Caco-2 (cell line): Measurements from ENCODE around the gene OLFM1. TPM values are rescaled to one million over a fixed set of nuclear protein-coding genes. Genes with fewer than 3 reads are reported as not detected.

Experiments used
- BruUV-seq: library from RNA; stranded (reverse); fragments of 400-500 nt; replicated peaks from 2 replicates; lab custom pipeline; 2021; lab: Mats Ljungman, UMichigan
- CTCF ChIA-PET: fragments of 300-600 bp; sonication (Branson Sonifier 250); formaldehyde crosslinking; loops from one replicate; lab custom pipeline; 2022; ENCODE audit warnings: antibody characterized with exemption; lab: Charles Lee
- POLR2A ChIA-PET: fragments of 300-600 bp; sonication (Branson Sonifier 250); formaldehyde crosslinking; loops from one replicate; lab custom pipeline; 2022; ENCODE audit warnings: antibody characterized with exemption; lab: Charles Lee
- DNase-seq, 2 experiments: peaks; one replicate each; pipeline versions ENCODE4 v3.0.0 to v3.0.0-alpha.2; 2020 to 2022
- H3K27me3 ChIP-seq: replicated peaks from 2 replicates; pipeline ENCODE4 v1.6.0; 2011; ENCODE audit warnings: low read length; ENCODE audit not compliant: control insufficient read depth, insufficient read depth
- H3K36me3 ChIP-seq: 2 replicates; pipeline ENCODE4 v1.5.1; 2011; ENCODE audit warnings: low read length; ENCODE audit not compliant: control insufficient read depth, insufficient read depth
- H3K4me1 ChIP-seq: fragments of 250-450 bp; sonication (Bioruptor Pico); 2 replicates; pipeline ENCODE4 v1.5.1; 2020; ENCODE audit warnings: mild to moderate bottlenecking
- H3K4me3 ChIP-seq: 2 replicates; pipeline ENCODE4 v1.5.1; 2011; ENCODE audit warnings: low read depth, mild to moderate bottlenecking, control low read depth, low read length
- H3K9me3 ChIP-seq: fragments of 250-450 bp; sonication (Bioruptor Pico); 2 replicates; pipeline ENCODE4 v1.5.1; 2020; ENCODE audit warnings: mild to moderate bottlenecking, moderate library complexity
- H3K27ac Mint-ChIP-seq: one replicate; pipeline ENCODE4 v1.8.0; 2022; ENCODE audit warnings: mixed read lengths; ENCODE audit not compliant: unreplicated experiment
- H3K27me3 Mint-ChIP-seq: one replicate; pipeline ENCODE4 v1.8.0; 2022; ENCODE audit warnings: mixed read lengths; ENCODE audit not compliant: insufficient read depth, unreplicated experiment
- H3K36me3 Mint-ChIP-seq: one replicate; pipeline ENCODE4 v1.8.0; 2022; ENCODE audit warnings: mild to moderate bottlenecking, mixed read lengths; ENCODE audit not compliant: insufficient read depth, unreplicated experiment
- H3K4me1 Mint-ChIP-seq: one replicate; pipeline ENCODE4 v1.8.0; 2022; ENCODE audit warnings: low read depth, mixed read lengths; ENCODE audit not compliant: unreplicated experiment
- H3K4me3 Mint-ChIP-seq: one replicate; pipeline ENCODE4 v1.8.0; 2022; ENCODE audit warnings: mild to moderate bottlenecking, moderate library complexity, mixed read lengths; ENCODE audit not compliant: unreplicated experiment
- H3K9me3 Mint-ChIP-seq: one replicate; pipeline ENCODE4 v1.8.0; 2022; ENCODE audit warnings: mixed read lengths; ENCODE audit not compliant: unreplicated experiment
- intact Hi-C: fragments of 100-400 bp; cut with micrococcal nuclease; formaldehyde crosslinking; loops from one replicate; pipeline ENCODE4 v1.10.0; 2022; ENCODE audit not compliant: unreplicated experiment
- total RNA-seq: library from RNA; stranded (reverse); gene quantifications from 2 replicates; pipeline ENCODE4 v1.2.3, GENCODE V29; 2022
- TF ChIP-seq, protein P1 (sequence below), 2 experiments: fragments of 200-600 bp in 1 of 2; IDR thresholded peaks; 1 replicate in 1 of 2; 2 replicates in 1 of 2; pipeline versions ENCODE4 v1.5.1 to v1.8.0; 2011 to 2022; ENCODE audit warnings: antibody characterized with exemption in 1 of 2, control low read depth in 1 of 2, inconsistent platforms in 1 of 2, low read depth in 1 of 2, low read length in 1 of 2, mild to moderate bottlenecking in 1 of 2, moderate library complexity in 1 of 2; ENCODE audit not compliant: insufficient read depth in 1 of 2, severe bottlenecking in 1 of 2, unreplicated experiment in 1 of 2

Gene OLFM1
- total RNA-seq, 1 experiment from 2014 or later = not detected

DNA sequence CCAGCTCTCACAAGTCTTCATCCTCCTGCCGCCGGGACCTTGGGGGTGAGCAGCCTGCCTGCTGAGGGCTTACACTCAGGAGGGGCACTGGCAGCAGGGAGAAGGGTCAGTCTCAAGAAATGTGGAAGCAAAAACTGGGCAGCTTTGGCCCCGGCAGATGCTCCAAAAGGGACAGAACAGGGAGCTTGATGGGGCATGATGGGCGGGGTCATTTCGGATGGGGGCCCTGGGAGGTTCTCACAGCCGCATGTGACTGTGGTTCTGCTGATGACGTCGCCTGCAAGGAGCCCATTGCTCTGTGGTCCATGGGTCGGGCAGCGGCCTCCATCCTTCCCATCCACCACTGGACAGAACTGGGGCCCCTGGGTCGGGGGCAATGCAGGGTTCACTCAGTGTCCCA, 76.6 kb downstream of the OLFM1 start:
- ChIA-PET CTCF (no interaction called here), POLR2A (no interaction called here)
- intact Hi-C loops = no loop called here
- no peak for DNase-seq
- Mint-ChIP-seq H3K4me1 (no peaks in the 10 kb centered on the region), H3K9me3 (no peaks in the 10 kb centered on the region), H3K27ac (no peak overlapping the region), H3K4me3 (no peak overlapping the region), H3K36me3 (no peaks in the 10 kb centered on the region), H3K27me3 (peaks cover 37% of the 10 kb centered on the region)
- TF ChIP-seq, protein P1, sequence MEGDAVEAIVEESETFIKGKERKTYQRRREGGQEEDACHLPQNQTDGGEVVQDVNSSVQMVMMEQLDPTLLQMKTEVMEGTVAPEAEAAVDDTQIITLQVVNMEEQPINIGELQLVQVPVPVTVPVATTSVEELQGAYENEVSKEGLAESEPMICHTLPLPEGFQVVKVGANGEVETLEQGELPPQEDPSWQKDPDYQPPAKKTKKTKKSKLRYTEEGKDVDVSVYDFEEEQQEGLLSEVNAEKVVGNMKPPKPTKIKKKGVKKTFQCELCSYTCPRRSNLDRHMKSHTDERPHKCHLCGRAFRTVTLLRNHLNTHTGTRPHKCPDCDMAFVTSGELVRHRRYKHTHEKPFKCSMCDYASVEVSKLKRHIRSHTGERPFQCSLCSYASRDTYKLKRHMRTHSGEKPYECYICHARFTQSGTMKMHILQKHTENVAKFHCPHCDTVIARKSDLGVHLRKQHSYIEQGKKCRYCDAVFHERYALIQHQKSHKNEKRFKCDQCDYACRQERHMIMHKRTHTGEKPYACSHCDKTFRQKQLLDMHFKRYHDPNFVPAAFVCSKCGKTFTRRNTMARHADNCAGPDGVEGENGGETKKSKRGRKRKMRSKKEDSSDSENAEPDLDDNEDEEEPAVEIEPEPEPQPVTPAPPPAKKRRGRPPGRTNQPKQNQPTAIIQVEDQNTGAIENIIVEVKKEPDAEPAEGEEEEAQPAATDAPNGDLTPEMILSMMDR (IDR thresholded peaks at IDR 0.05; ENCODE audit: insufficient read depth in 1 of 2, low read depth in 1 of 2, low read length in 1 of 2, severe bottlenecking in 1 of 2, unreplicated experiment in 1 of 2) = no peak
- H3K4me3 ChIP-seq = no peak overlapping the region
- no peaks in the 10 kb centered on the region for H3K27me3 ChIP-seq
- H3K4me1 ChIP-seq = no peaks in the 10 kb centered on the region
- no TSS peak for BruUV-seq
- H3K36me3 ChIP-seq = no peaks in the 10 kb centered on the region
- no peaks in the 10 kb centered on the region for H3K9me3 ChIP-seq

DNA sequence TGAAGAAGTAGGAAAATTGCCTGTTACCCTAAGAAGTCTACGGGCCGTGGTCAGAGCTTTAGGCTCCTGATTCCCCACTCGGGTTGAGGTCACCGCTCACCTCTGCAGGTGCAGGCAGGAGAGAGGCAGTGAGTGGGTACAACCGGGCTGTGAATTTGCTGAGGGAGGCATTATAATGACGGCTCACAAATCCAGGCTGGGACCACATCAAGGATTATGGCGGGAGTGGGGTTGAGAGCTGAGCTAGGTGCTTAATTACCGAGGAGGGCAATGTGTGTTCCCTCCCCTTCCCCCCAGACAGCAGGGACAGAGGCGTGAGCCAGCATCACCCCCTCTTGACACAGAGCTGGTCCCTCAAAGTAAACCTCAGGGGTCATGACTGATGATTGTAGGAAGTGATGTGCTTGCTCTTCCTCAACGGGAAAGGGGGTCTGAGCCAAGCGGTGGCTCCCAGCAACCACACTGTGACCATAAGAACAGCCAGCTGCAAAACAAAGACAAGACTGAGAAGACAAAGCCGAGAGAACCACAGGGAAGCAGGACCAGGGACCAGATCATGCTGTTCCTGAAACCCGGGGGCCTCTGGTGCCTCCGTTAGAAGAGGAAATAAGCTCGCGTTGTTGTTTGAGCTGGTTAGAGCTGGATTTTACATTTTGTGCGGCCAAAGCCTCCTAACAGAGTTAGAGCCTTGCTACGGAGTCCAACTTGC, 77.7 kb downstream of the OLFM1 start:
- H3K27ac Mint-ChIP-seq = no peak overlapping the region
- intact Hi-C loops = no loop called here
- H3K4me1 Mint-ChIP-seq = no peaks in the 10 kb centered on the region
- POLR2A ChIA-PET = interaction anchor here (0.7 kb wide), 1 partner anchor 255 kb away, joined by 3 read pairs; no protein-coding TSS in a partner anchor
- no peaks in the 10 kb centered on the region for H3K9me3 Mint-ChIP-seq
- no peaks in the 10 kb centered on the region for H3K36me3 Mint-ChIP-seq
- no peak overlapping the region for H3K4me3 Mint-ChIP-seq
- CTCF ChIA-PET = no interaction called here
- Histone ChIP-seq H3K4me3 (no peak overlapping the region), H3K27me3 (no peaks in the 10 kb centered on the region), H3K9me3 (no peaks in the 10 kb centered on the region), H3K4me1 (no peaks in the 10 kb centered on the region), H3K36me3 (no peaks in the 10 kb centered on the region)
- TF ChIP-seq, protein P1 (IDR thresholded peaks at IDR 0.05; ENCODE audit: insufficient read depth in 1 of 2, low read depth in 1 of 2, low read length in 1 of 2, severe bottlenecking in 1 of 2, unreplicated experiment in 1 of 2) = no peak
- BruUV-seq = no TSS peak
- no peak for DNase-seq
- H3K27me3 Mint-ChIP-seq = peaks cover 37% of the 10 kb centered on the region

DNA sequence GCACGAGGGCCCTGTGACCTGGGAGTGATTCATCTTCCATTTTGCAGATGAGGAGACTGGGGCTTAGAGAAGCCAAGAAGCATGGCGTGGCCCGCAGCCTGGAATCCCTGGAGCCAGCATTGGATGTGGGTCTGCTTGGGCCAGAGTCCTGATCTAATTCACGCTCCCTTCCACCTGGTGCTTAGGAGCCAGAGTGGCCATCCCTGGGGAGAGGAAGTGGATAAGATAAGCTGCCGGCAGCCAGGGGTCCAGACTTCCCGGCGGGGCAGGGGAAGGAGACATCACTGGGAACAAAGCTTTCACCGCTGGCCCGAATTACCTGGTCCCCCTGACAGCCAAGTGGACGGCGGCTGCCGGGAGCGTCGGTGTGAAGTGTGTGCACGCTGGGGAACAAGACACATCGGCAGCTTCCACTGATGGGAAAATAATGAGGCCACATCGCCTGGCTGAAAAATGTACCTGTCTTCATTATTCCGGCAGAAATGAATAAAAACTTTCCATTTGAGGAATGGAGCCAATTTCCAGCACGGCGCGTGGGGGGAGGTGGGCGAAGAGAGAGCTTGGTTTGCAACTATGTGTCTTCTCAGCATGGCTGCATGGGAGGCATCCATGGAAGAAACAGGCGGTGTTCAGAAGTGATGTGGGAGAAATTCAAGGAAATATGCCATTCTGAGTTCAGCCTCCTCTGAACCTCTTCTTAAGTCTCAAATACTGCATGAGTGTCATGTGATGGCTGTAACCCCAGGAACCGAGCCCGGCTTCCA, 78.5 kb downstream of the OLFM1 start:
- no peak for DNase-seq
- Mint-ChIP-seq H3K4me1 (no peaks in the 10 kb centered on the region), H3K27ac (no peak overlapping the region), H3K27me3 (peaks cover 30% of the 10 kb centered on the region), H3K9me3 (no peaks in the 10 kb centered on the region), H3K36me3 (no peaks in the 10 kb centered on the region), H3K4me3 (no peak overlapping the region)
- no peaks in the 10 kb centered on the region for H3K4me1 ChIP-seq
- ChIA-PET CTCF (no interaction called here), POLR2A (interaction anchor here (0.7 kb wide), 1 partner anchor 255 kb away, joined by 3 read pairs; no protein-coding TSS in a partner anchor)
- intact Hi-C loops = no loop called here
- H3K36me3 ChIP-seq = no peaks in the 10 kb centered on the region
- no peak overlapping the region for H3K4me3 ChIP-seq
- H3K9me3 ChIP-seq = no peaks in the 10 kb centered on the region
- BruUV-seq = no TSS peak
- H3K27me3 ChIP-seq = no peaks in the 10 kb centered on the region; the same call in 1 of the 2 replicates
- TF ChIP-seq, protein P1 (IDR thresholded peaks at IDR 0.05; ENCODE audit: insufficient read depth in 1 of 2, low read depth in 1 of 2, low read length in 1 of 2, severe bottlenecking in 1 of 2, unreplicated experiment in 1 of 2) = no peak
